Suprapubic skin (tissue), 4 donors: ENCODE data around the gene PHEX.

ENCODE experiments used
- CTCF ChIP-seq, 2 donors: fragments of 200-600 bp in 1 of 2; fragments of 450-650 bp in 1 of 2; sonication (generic) in 1 of 2; IDR thresholded peaks; one replicate each; pipeline ENCODE4 v1.5.1; 2016 to 2019; ENCODE audit warnings: antibody characterized with exemption in 2 of 2, mild to moderate bottlenecking in 1 of 2, moderate library complexity in 1 of 2
- POLR2A ChIP-seq, 2 donors: fragments of 450-650 bp; IDR thresholded peaks; one replicate each; pipeline ENCODE4 v1.6.1; 2017; ENCODE audit warnings: antibody characterized with exemption in 2 of 2, mild to moderate bottlenecking in 2 of 2, moderate library complexity in 2 of 2
- POLR2AphosphoS5 ChIP-seq, 3 donors: sonication (generic); formaldehyde crosslinking; IDR thresholded peaks; one replicate each; pipeline ENCODE4 v1.6.1; 2017; ENCODE audit warnings: antibody characterized with exemption in 3 of 3

GRCh38 chrX:22105231-22105630 lies 73.1 kb downstream of the PHEX start:
- TF ChIP-seq CTCF (IDR thresholded peaks at IDR 0.05) (no peak), POLR2AphosphoS5 (IDR thresholded peaks at IDR 0.05) (no peak), POLR2A (IDR thresholded peaks at IDR 0.05) (no peak)
